Subcutaneous abdominal adipose tissue (tissue), 5 donors: ENCODE measurements around the gene PPP6R3.

Experiments
- H3K27ac ChIP-seq: one replicate; pipeline ENCODE4 v1.7.0; 2013; ENCODE audit warnings: low read depth, mild to moderate bottlenecking, inconsistent platforms, low read length, moderate library complexity
- H3K27me3 ChIP-seq, 5 donors: one replicate each; pipeline ENCODE4 v1.7.0; 2013; ENCODE audit warnings: low read length in 5 of 5, inconsistent platforms in 1 of 5; ENCODE audit not compliant: control insufficient read depth in 5 of 5, insufficient read depth in 4 of 5
- H3K36me3 ChIP-seq, 5 donors: one replicate each; pipeline ENCODE4 v1.7.0; 2013; ENCODE audit warnings: low read length in 5 of 5; ENCODE audit not compliant: control insufficient read depth in 5 of 5, insufficient read depth in 5 of 5
- H3K4me1 ChIP-seq, 5 donors: one replicate each; pipeline ENCODE4 v1.7.0; 2013; ENCODE audit warnings: low read length in 5 of 5, mild to moderate bottlenecking in 3 of 5, moderate library complexity in 1 of 5; ENCODE audit not compliant: control insufficient read depth in 5 of 5, insufficient read depth in 5 of 5
- H3K4me3 ChIP-seq, 5 donors: one replicate each; pipeline ENCODE4 v1.7.0; 2013; ENCODE audit warnings: low read length in 5 of 5, low read depth in 1 of 5
- H3K9ac ChIP-seq, 5 donors: one replicate each; pipeline ENCODE4 v1.7.0; 2013; ENCODE audit warnings: low read length in 5 of 5, mild to moderate bottlenecking in 4 of 5, moderate library complexity in 3 of 5
- H3K9me3 ChIP-seq, 5 donors: one replicate each; pipeline ENCODE4 v1.7.0; 2013; ENCODE audit warnings: low read length in 5 of 5; ENCODE audit not compliant: control insufficient read depth in 5 of 5
- donor health status: healthy.
- donor health status: healthy.
- donor health status: healthy.
- donor health status: healthy.
- donor health status: healthy.

Gene PPP6R3

DNA sequence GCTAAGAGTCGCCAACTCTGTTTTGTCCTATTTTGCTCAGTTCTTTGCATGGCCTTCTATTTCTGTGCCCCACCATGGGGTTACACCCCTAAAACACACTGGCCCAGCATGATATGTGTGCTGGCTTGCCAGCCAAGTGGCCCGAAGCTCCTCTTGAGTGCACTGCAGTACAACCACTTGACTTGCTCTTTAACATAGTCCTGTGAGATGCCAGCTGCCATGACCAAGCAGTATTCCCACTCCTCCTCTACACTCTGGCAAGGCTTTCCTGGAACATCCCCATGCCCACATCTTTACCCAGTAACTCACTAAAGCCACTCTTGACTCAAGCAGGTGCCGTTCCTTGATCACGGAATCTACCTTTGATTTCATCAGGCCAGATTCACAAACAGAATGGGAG lies 120.9 kb downstream of the PPP6R3 start:
- H3K27ac ChIP-seq = peak overlapping the region; percentile 54
- peaks cover 0 to 33% (median 26%) of the 10 kb centered on the region in 5 donors for H3K4me1 ChIP-seq
- peaks cover 30 to 56% (median 43%) of the 10 kb centered on the region in 5 donors for H3K36me3 ChIP-seq

DNA sequence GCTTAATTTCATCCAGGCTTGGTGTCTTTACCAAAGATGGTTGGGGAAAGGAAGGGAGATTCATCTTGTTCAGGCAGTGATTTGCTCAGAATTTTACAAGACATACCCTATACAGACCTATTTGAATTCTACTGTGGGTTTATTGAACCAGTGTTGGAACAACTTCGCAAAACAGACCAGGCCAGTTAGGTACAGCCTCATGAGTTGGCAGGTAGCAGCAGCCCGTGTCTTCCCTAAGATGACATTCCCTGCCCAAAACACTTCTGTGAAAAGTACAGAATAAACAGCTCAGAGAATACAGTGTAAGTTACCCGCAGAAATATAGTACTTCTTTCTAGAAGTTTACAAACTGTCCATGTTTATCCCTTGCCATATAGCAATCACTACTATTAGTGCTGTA lies 121.3 kb downstream of the PPP6R3 start:
- no peaks in the 10 kb centered on the region for H3K27me3 ChIP-seq
- H3K4me1 ChIP-seq = peaks cover 0 to 33% (median 26%) of the 10 kb centered on the region in 5 donors
- no peaks in the 10 kb centered on the region for H3K9me3 ChIP-seq
- H3K27ac ChIP-seq = peak overlapping the region; percentile 54
- H3K9ac ChIP-seq = peak overlapping the region in 1 of 5 donors; percentile 44
- peaks cover 30 to 56% (median 43%) of the 10 kb centered on the region in 5 donors for H3K36me3 ChIP-seq
- H3K4me3 ChIP-seq = no peak overlapping the region

More for the DNA sequence above, 120.9 kb downstream of the PPP6R3 start:
- H3K4me3 ChIP-seq = no peak overlapping the region
- H3K27me3 ChIP-seq = no peaks in the 10 kb centered on the region
- no peaks in the 10 kb centered on the region for H3K9me3 ChIP-seq
- peak overlapping the region in 1 of 5 donors; percentile 44 for H3K9ac ChIP-seq

DNA sequence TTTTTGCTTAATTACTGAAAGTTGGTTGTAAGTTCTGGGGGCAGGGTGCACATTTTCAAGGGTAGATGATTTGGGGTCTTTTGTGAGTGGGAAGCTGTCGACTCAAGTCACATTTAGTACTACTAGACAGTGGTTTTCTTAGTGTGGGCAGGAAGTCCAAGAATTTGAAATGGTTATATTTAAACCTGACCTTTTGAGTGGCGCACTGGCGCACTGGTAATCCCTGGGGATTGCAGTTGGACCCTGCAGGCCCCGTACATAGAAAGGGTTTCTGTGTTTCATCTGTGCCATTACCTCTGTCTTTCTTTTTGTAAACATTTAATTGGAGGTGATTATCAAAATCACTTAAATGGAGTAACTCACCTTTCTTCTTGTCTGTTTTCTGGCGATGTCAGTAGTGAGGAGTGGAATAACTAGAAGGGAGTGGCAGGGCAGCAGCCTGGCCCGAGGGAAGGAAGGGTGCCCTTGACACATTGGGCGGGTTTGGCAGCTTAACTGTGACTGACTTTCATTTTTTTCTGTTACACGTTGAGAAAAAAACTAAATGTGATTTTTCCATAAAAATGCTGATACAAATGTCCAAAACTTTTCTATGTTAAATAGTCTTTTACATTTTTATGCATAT lies 122.0 kb downstream of the PPP6R3 start:
- no peaks in the 10 kb centered on the region for H3K27me3 ChIP-seq
- H3K36me3 ChIP-seq = peaks cover 31 to 55% (median 41%) of the 10 kb centered on the region in 5 donors
- no peak overlapping the region for H3K4me3 ChIP-seq
- H3K9ac ChIP-seq = no peak overlapping the region
- H3K27ac ChIP-seq = peak overlapping the region; percentile 33
- no peaks in the 10 kb centered on the region for H3K9me3 ChIP-seq
- H3K4me1 ChIP-seq = peaks cover 0 to 33% (median 26%) of the 10 kb centered on the region in 5 donors

DNA sequence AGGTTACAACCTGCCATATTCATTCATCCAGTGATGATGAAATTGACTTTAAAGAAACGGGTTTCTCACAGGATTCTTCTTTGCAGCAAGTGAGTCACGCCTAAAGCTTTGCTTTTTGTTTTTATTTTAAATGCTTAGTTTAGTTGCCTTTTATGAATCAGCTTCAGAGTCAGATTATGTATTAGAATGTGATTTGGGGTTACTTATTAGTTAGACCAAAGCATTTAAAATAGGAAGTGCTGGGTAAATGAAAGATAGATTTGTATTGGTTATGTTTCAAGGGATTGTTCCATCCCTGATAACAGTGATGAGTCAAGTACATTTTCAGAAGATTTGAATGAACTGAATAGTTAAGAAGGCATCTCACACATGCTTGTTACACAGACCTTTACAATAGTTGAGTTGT lies 122.5 kb downstream of the PPP6R3 start:
- H3K9me3 ChIP-seq = no peaks in the 10 kb centered on the region
- H3K36me3 ChIP-seq = peaks cover 31 to 55% (median 43%) of the 10 kb centered on the region in 5 donors
- no peak overlapping the region for H3K4me3 ChIP-seq
- peaks cover 0 to 33% (median 26%) of the 10 kb centered on the region in 5 donors for H3K4me1 ChIP-seq
- H3K27ac ChIP-seq = no peak overlapping the region
- H3K9ac ChIP-seq = no peak overlapping the region
- H3K27me3 ChIP-seq = no peaks in the 10 kb centered on the region

- H3K9me3 ChIP-seq = no peaks in the 10 kb centered on the region
- H3K27me3 ChIP-seq = no peaks in the 10 kb centered on the region
- peaks cover 20 to 55% (median 42%) of the 10 kb centered on the region in 5 donors for H3K36me3 ChIP-seq
- H3K27ac ChIP-seq = no peak overlapping the region
- H3K4me3 ChIP-seq = no peak overlapping the region
- H3K9ac ChIP-seq = no peak overlapping the region
- peaks cover 0 to 33% (median 26%) of the 10 kb centered on the region in 5 donors for H3K4me1 ChIP-seq
These were observed 123.5 kb downstream of the PPP6R3 start for GRCh38 chr11:68584097-68584496.

- Histone ChIP-seq H3K4me3 (no peak overlapping the region), H3K9ac (no peak overlapping the region), H3K27ac (no peak overlapping the region), H3K4me1 (peaks cover 0 to 33% (median 26%) of the 10 kb centered on the region in 5 donors), H3K27me3 (no peaks in the 10 kb centered on the region), H3K9me3 (no peaks in the 10 kb centered on the region), H3K36me3 (peaks cover 16 to 54% (median 39%) of the 10 kb centered on the region in 5 donors)
These were observed 124.5 kb downstream of the PPP6R3 start for GRCh38 chr11:68584991-68585524.

DNA sequence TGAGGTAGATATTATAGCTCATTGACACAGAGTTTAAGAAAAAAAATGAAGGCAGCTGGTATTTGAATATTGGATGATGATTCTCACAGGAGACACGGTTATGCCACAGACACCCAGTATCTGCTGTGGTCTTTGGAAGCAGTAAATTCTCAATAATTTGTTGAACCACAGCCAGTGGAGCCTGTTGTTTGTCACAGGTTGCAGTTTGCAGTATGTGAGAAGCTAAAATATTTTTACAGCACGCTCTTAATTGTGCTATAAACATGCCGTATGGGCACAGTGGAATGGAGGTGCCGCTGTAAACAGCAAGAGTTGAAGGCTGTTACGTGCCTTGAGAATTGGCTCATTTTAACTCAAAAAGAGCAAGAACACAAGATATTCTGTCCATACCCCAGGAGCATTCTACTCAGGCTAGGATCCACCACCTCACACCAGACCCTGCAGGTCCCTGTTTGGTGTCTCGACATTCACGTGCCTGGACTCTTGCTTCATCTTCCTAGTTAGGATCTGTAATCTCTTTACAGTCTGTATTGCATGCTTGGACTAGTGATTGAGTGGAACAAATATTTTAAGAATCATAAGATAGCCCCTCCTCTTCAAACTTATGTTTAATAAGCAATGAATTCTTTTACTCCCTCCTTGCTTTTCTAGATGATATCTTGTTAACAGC lies 129.1 kb downstream of the PPP6R3 start:
- Histone ChIP-seq H3K27me3 (no peaks in the 10 kb centered on the region), H3K9ac (no peak overlapping the region), H3K4me3 (no peak overlapping the region), H3K4me1 (no peaks in the 10 kb centered on the region), H3K9me3 (no peaks in the 10 kb centered on the region), H3K36me3 (peaks cover 35 to 82% (median 66%) of the 10 kb centered on the region in 5 donors), H3K27ac (no peak overlapping the region)

GRCh38 chr11:68591719-68592118 lies 131.2 kb downstream of the PPP6R3 start:
- Histone ChIP-seq H3K9me3 (no peaks in the 10 kb centered on the region), H3K27me3 (no peaks in the 10 kb centered on the region), H3K4me1 (no peaks in the 10 kb centered on the region), H3K4me3 (no peak overlapping the region), H3K27ac (no peak overlapping the region), H3K36me3 (peaks cover 42 to 79% (median 69%) of the 10 kb centered on the region in 5 donors), H3K9ac (no peak overlapping the region)

GRCh38 chr11:68593441-68593840 lies 132.9 kb downstream of the PPP6R3 start:
- H3K27me3 ChIP-seq = no peaks in the 10 kb centered on the region
- H3K27ac ChIP-seq = no peak overlapping the region
- H3K4me3 ChIP-seq = no peak overlapping the region
- H3K4me1 ChIP-seq = no peaks in the 10 kb centered on the region
- H3K36me3 ChIP-seq = peaks cover 40 to 83% (median 77%) of the 10 kb centered on the region in 5 donors
- no peaks in the 10 kb centered on the region for H3K9me3 ChIP-seq
- no peak overlapping the region for H3K9ac ChIP-seq

DNA sequence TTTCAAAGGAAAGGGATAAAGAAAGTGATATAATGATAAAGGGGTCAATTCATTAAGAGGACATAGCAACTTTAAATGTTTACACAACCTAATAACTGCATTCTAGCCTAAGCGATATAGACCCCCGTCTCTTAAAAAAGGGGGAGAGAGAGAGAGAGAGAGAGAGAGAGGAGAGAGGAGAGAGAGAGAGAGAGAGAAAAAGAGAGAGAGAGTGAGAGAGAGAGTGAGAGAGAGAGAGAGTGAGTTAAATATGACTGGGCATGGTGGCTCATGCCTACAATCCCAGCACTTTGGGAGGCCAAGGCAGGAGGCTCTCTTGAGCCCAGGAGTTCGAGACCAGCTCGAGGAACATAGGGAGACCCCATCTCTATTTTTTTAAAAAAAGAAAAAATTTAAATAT lies 133.6 kb downstream of the PPP6R3 start:
- Histone ChIP-seq H3K4me3 (no peak overlapping the region), H3K4me1 (no peaks in the 10 kb centered on the region), H3K27ac (no peak overlapping the region), H3K9me3 (no peaks in the 10 kb centered on the region), H3K9ac (no peak overlapping the region), H3K36me3 (peaks cover 39 to 87% (median 79%) of the 10 kb centered on the region in 5 donors), H3K27me3 (no peaks in the 10 kb centered on the region)
